ENCODE measurements around the gene MPDZ. TPM values are rescaled to one million over a fixed set of nuclear protein-coding genes. Genes with fewer than 3 reads are reported as not detected.

MPDZ gene
- polyA plus RNA-seq, 6 donors from 2014 or later: not detected

GRCh38 chr9:13190040-13190439, 89.5 kb downstream of the MPDZ start:
- no peak overlapping the region for H3K27ac Mint-ChIP-seq

GRCh38 chr9:13189362-13189761, 90.1 kb downstream of the MPDZ start:
- Mint-ChIP-seq H3K4me3 (no peak overlapping the region), H3K36me3 (no peaks in the 10 kb centered on the region), H3K9me3 (peaks cover 0 to 3% (median 0%) of the 10 kb centered on the region in 7 donors), H3K27ac (no peak overlapping the region), H3K4me1 (no peaks in the 10 kb centered on the region), H3K27me3 (no peaks in the 10 kb centered on the region)
- no peak for ATAC-seq (ENCODE audit: low read depth in 2 of 2)
- no peak for DNase-seq

More at GRCh38 chr9:13190040-13190439, 89.5 kb downstream of the MPDZ start:
- peaks cover 0 to 3% (median 0%) of the 10 kb centered on the region in 7 donors for H3K9me3 Mint-ChIP-seq
- no peaks in the 10 kb centered on the region for H3K36me3 Mint-ChIP-seq
- no peaks in the 10 kb centered on the region for H3K27me3 Mint-ChIP-seq
- no peak for ATAC-seq (ENCODE audit: low read depth in 2 of 2)
- no peaks in the 10 kb centered on the region for H3K4me1 Mint-ChIP-seq
- DNase-seq: no peak
- H3K4me3 Mint-ChIP-seq: no peak overlapping the region

DNA sequence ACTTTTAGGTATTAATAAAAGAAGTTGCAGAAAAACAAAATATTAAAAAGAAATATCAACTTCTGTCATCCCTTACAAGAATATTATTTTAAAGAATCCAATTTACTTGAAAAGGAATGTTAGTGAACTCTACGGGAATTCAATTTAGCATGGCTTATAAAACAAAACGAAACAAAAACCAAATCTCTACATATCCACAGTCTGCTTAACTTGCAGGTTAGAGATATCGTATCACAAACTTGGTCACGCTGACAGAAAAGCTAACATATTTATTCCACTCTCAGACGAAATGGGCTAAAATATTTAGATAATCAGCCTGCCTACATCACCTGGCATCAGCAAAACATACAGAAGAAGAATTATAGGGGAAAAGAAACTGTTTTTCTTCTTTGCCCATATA, 92.7 kb downstream of the MPDZ start:
- Mint-ChIP-seq H3K36me3 (no peaks in the 10 kb centered on the region), H3K4me3 (no peak overlapping the region)

DNA sequence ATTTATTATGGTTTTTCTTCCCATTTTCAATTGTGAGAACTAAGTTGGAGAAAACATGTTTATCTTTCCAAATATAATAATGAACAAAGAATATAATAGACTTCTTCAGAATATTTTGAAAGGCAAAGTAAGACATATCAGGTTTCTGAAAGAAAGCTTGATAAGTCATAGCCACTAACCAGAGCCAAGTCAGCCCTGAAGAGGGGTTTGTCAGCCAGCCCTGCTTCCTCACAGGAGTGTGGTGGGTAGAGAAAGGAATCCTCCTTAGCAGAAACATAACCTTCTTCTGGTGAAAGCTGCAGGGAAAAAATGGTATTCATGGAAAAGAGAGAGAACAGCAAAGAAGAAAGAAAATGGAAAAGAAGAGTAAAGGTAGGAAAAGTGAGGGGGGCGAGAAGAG, 93.4 kb downstream of the MPDZ start:
- H3K9me3 Mint-ChIP-seq: peaks cover 0 to 3% (median 0%) of the 10 kb centered on the region in 7 donors
- H3K4me3 Mint-ChIP-seq: no peak overlapping the region
- no peak for DNase-seq
- no peak for ATAC-seq (ENCODE audit: low read depth in 2 of 2)
- no peaks in the 10 kb centered on the region for H3K27me3 Mint-ChIP-seq
- no peaks in the 10 kb centered on the region for H3K4me1 Mint-ChIP-seq
- H3K36me3 Mint-ChIP-seq: no peaks in the 10 kb centered on the region
- H3K27ac Mint-ChIP-seq: no peak overlapping the region

More for the DNA sequence above, 92.7 kb downstream of the MPDZ start:
- no peaks in the 10 kb centered on the region for H3K27me3 Mint-ChIP-seq
- peaks cover 0 to 3% (median 0%) of the 10 kb centered on the region in 7 donors for H3K9me3 Mint-ChIP-seq
- no peaks in the 10 kb centered on the region for H3K4me1 Mint-ChIP-seq
- H3K27ac Mint-ChIP-seq: no peak overlapping the region
- DNase-seq (no peak), ATAC-seq (ENCODE audit: low read depth in 2 of 2) (no peak)

DNA sequence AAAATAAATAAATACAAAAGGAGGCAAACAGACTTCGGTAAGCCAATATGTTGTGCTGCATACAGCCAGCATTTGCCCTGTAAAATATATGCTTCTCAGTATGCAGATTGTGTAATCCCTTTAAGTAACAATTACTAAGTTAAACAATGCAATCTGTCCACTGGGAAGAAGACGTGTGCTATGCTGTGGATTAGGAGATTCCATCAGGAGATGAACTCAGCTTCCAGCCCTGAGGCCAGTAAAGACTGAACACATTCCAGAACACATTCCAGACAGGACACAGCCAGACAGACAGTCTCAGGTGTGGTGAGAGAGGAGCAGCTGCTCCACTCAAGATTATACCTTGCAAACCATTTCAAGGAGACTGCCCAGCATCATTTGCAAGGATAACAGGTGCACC, 97.8 kb downstream of the MPDZ start:
- Mint-ChIP-seq H3K4me3 (no peak overlapping the region), H3K27ac (no peak overlapping the region)

DNA sequence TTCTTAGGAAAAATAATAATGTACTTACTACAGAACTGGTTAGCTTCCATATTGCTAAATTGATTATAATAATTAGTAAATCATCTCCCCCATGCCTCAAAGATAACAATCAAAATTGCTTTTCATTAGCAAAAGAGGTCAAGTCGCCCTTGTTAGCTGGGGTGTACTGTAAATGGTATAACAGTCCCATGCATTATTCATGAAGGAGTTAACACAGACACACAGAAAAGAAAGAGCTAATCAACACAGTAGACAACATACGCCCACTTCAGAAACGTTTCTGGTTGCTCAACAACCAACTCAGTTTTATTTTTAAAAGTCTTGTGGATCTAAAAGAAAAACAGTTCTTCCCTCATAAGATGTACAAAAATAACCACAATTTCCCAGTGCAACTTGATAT, 100.2 kb downstream of the MPDZ start:
- Mint-ChIP-seq H3K27ac (no peak overlapping the region), H3K27me3 (no peaks in the 10 kb centered on the region), H3K36me3 (no peaks in the 10 kb centered on the region), H3K9me3 (peaks cover 0 to 4% (median 2%) of the 10 kb centered on the region in 7 donors), H3K4me3 (no peak overlapping the region), H3K4me1 (no peaks in the 10 kb centered on the region)
- ATAC-seq (ENCODE audit: low read depth in 2 of 2): no peak
- no peak for DNase-seq

More for the DNA sequence above, 97.8 kb downstream of the MPDZ start:
- Mint-ChIP-seq H3K9me3 (peaks cover 0 to 4% (median 2%) of the 10 kb centered on the region in 7 donors), H3K27me3 (no peaks in the 10 kb centered on the region), H3K4me1 (no peaks in the 10 kb centered on the region), H3K36me3 (no peaks in the 10 kb centered on the region)
- ATAC-seq (ENCODE audit: low read depth in 2 of 2) (no peak), DNase-seq (no peak)

DNA sequence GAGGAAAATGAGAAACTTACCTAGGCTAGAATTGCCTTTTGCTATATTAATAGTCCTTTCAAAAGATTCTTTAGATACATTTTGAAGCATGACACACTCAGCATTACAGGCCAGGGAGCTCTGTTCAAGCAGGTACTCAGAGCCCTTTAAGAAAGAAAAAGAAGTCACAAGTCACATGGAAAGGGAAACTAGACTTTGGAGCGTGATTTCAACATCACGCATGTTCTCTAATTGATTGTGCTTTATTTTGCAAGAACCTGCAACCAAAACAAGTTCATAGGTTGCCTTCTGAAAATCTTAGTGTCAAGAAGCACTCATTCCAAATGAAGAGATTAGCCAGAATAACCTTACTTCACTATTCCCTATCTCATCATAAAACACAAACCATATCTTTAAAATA, 103.8 kb downstream of the MPDZ start:
- Mint-ChIP-seq H3K4me3 (no peak overlapping the region), H3K4me1 (no peaks in the 10 kb centered on the region), H3K36me3 (no peaks in the 10 kb centered on the region), H3K9me3 (peaks cover 2 to 7% (median 3%) of the 10 kb centered on the region in 7 donors), H3K27me3 (no peaks in the 10 kb centered on the region), H3K27ac (no peak overlapping the region)
- no peak for DNase-seq
- ATAC-seq (ENCODE audit: low read depth in 2 of 2): no peak

GRCh38 chr9:13174906-13175639, 104.4 kb downstream of the MPDZ start:
- Mint-ChIP-seq H3K27ac (no peak overlapping the region), H3K4me1 (no peaks in the 10 kb centered on the region), H3K36me3 (no peaks in the 10 kb centered on the region), H3K4me3 (no peak overlapping the region), H3K27me3 (no peaks in the 10 kb centered on the region), H3K9me3 (peaks cover 0 to 7% (median 3%) of the 10 kb centered on the region in 7 donors)
- ATAC-seq (ENCODE audit: low read depth in 2 of 2) (no peak), DNase-seq (no peak)

DNA sequence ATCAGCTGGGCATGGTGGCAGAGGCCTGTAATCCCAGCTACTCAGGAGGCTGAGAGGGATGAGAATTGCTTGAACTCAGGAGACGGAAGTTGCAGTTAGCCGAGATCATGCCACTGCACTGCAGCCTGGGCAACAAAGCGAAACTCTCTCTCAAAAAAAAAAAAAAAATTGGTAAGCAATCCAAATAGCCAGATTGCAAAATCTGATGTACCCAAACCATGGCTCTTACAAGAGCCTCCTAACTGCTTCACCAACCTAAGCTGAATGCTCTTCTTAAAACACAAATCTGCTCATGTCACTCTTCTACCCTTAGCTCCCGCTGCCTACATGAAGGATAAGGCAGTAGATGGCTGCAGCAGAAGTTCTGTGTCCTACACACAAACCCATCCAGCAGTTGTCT, 105.9 kb downstream of the MPDZ start:
- Mint-ChIP-seq H3K4me1 (no peaks in the 10 kb centered on the region), H3K27ac (no peak overlapping the region), H3K27me3 (no peaks in the 10 kb centered on the region), H3K9me3 (peaks cover 0 to 10% (median 3%) of the 10 kb centered on the region in 7 donors), H3K36me3 (no peaks in the 10 kb centered on the region), H3K4me3 (no peak overlapping the region)
- ATAC-seq (ENCODE audit: low read depth in 2 of 2) (no peak), DNase-seq (no peak)

GRCh38 chr9:13171261-13171660, 108.2 kb downstream of the MPDZ start:
- Mint-ChIP-seq H3K27ac (no peak overlapping the region), H3K9me3 (peaks cover 0 to 10% (median 3%) of the 10 kb centered on the region in 7 donors), H3K27me3 (no peaks in the 10 kb centered on the region), H3K4me1 (no peaks in the 10 kb centered on the region), H3K36me3 (no peaks in the 10 kb centered on the region), H3K4me3 (no peak overlapping the region)
- DNase-seq (no peak), ATAC-seq (ENCODE audit: low read depth in 2 of 2) (no peak)

DNA sequence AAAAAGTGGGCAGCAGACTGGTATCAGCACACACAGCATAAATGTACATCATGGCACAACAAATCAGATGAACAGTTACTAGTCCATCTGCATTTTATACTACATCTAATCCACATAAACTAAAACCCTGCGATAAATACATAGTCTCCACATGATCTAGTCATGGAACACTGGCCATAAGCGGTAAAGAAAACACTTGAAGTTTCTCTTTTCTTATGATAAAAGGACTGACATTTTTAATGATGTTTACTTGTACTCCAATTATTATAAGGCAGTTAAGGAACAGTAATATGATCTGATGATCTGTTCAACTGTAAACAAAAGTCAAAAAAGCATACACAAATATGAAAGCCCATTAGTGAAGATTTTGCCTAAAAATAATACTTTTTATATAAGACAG, 112.5 kb downstream of the MPDZ start:
- ATAC-seq (ENCODE audit: low read depth in 2 of 2): no peak
- no peak for DNase-seq
- Mint-ChIP-seq H3K27ac (no peak overlapping the region), H3K4me3 (no peak overlapping the region), H3K27me3 (no peaks in the 10 kb centered on the region), H3K9me3 (peaks cover 0 to 4% (median 3%) of the 10 kb centered on the region in 7 donors), H3K36me3 (no peaks in the 10 kb centered on the region), H3K4me1 (no peaks in the 10 kb centered on the region)

DNA sequence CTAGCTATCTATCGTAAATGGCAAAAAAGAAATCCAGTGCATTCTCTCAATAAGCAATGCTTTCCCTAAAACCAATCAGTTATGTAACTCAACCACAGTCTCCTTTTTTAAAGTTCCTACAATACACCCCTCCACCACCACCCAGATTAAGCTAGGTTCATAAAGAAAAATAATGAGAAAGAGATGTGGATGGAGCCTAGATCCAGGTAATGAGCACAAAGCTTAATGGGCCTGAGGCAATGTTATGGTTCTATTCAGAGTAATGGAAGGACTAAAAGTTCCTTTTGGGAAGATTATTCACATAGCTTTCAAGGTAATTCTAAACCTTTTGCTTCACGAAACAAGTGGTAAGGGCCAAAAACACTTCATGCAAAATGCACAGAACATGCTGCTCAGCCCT, 113.5 kb downstream of the MPDZ start:
- peaks cover 0 to 7% (median 0%) of the 10 kb centered on the region in 7 donors for H3K9me3 Mint-ChIP-seq
- no peak for ATAC-seq (ENCODE audit: low read depth in 2 of 2)
- DNase-seq: no peak
- no peaks in the 10 kb centered on the region for H3K27me3 Mint-ChIP-seq
- no peaks in the 10 kb centered on the region for H3K36me3 Mint-ChIP-seq
- H3K27ac Mint-ChIP-seq: no peak overlapping the region
- no peak overlapping the region for H3K4me3 Mint-ChIP-seq
- no peaks in the 10 kb centered on the region for H3K4me1 Mint-ChIP-seq

DNA sequence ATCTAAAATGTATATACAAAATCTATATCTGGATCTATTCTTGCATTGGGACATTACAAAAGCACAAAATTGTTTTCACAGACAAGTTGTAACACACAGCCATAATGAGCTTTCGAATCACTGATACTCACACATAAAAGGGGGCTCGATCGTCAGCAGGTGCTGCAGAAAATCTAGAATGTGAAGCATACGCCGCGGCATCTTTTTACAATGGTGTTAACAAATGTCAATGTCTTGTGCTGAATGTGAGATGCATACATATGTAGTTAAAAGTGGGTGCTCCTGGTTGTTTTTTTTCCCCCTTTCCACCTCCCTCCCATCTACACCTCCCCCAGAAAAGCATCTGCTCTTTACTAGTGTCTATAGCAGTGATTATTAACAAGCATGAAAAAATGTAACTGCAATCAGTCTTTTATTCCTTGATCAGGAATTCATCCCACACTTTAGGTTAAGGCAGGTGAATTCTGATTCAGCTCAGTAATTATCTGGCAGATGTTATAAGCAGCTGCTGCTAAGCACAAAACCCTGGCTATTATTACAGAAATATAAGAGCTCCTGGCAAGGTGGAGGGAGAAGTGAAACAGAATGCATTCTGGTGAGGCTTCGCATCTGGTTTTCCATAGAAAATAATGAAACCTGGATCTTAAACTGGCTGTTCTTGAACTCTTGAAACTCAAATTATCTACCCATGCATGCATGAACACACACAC, 114.1 kb downstream of the MPDZ start:
- DNase-seq: no peak
- Mint-ChIP-seq H3K36me3 (no peaks in the 10 kb centered on the region), H3K27ac (no peak overlapping the region), H3K27me3 (no peaks in the 10 kb centered on the region), H3K9me3 (peaks cover 0 to 7% (median 0%) of the 10 kb centered on the region in 7 donors), H3K4me3 (no peak overlapping the region), H3K4me1 (no peaks in the 10 kb centered on the region)
- no peak for ATAC-seq (ENCODE audit: low read depth in 2 of 2)

DNA sequence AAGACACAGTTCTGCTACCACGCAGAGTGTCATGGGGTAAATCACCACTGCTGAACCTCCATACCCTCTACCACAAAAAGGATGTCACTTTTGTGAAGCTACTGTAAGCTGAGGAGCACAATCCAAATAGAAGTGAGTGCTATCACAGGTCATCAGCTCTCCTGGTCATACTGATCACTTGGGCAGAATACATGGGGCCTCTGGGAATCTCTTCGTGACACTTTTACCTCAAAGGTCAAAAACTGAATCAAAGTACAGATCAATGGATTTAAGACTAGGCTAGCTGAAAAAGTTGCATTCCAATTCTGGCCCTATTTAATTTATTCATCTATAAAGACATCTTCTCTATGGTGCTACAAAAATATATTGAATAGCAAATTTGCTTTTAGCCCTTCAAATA, 115.5 kb downstream of the MPDZ start:
- H3K4me1 Mint-ChIP-seq: no peaks in the 10 kb centered on the region
- ATAC-seq (ENCODE audit: low read depth in 2 of 2) (no peak), DNase-seq (no peak)
- peaks cover 0 to 3% (median 0%) of the 10 kb centered on the region in 7 donors for H3K9me3 Mint-ChIP-seq
- no peak overlapping the region for H3K27ac Mint-ChIP-seq
- no peaks in the 10 kb centered on the region for H3K27me3 Mint-ChIP-seq
- no peak overlapping the region for H3K4me3 Mint-ChIP-seq
- H3K36me3 Mint-ChIP-seq: no peaks in the 10 kb centered on the region

All from naive B cell (primary cell).